HG02642 (cell line): Measurements from ENCODE around the gene MTA2.
"Not testable (repeated sequence)": the region's sequence is repeated elsewhere in the genome, so short reads cannot be mapped to it uniquely, and the experiment has no call there.

Experiments
- ATAC-seq: cut with Tn5 transposase; IDR thresholded peaks from one replicate; pipeline ENCODE4 v1.9.1; 2021; ENCODE audit warnings: mild to moderate bottlenecking; ENCODE audit not compliant: unreplicated experiment, poor library complexity

MTA2 gene

DNA sequence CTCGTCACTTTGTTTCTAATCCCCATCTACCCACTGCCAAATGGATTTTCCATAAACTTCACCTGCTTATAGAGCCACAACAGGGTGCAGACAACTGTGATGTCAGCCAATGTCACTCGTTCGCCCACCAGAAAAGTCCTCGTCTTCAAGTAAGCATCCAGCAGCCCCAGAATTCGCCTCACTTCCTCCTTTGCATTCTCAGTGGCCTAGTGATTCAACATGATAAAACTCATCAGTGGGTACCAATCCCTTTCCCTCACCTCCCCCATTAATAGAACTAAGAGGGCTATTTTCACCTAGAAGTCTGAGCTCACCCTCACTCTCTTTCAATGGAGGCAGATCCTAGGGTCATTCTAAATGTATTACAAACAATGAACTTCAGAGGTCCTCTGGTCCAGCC is 30.8 kb downstream of the MTA2 start:
- not testable (repeated sequence) for ATAC-seq

DNA sequence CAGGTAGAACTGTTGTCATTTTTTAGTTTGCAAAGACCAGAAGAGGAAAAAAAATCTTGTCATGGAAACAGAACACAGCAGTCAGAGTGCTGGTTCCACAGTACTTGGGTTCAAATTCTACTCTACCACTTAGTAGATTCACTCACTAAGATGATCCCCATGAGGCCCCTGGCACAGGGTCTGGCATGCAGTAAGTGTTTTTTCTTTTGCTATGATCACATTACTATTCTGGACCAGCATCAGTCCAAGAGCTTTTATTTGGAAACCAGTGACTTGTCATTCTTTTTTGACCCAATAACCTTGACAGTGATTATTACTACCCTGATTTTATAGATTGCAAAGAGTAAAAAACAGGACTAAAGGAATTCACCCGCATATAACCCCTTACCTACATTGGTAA is 32.1 kb downstream of the MTA2 start:
- no peak for ATAC-seq

DNA sequence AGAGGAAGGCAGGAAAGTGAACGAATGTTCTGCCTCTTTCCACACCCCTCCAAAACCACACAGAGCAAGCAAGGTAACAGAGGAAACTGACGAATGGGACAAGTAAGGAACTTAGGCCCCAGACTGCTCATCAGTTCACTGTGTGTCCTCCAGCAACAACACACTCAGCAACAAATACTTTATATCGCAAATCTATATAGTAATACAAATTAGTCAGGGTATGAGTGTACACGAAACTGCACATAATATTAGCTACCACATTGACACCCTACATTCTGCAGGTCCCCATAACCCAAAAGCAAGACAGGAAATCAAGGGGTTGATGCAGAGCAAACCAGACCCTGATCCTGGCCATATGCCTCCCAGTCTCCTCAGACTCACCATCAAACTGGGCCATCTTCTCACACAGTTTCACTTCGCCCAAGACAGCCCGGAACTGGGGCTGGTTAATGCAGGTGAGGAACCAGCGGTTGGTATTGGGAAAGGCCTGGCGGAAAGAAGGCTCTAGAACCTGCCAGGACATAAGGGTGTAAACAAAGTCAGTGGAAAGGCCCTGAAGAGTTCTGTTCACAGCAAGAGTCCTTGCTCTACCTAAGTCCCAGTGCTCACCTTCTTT is 34.5 kb downstream of the MTA2 start:
- ATAC-seq, result no peak

DNA sequence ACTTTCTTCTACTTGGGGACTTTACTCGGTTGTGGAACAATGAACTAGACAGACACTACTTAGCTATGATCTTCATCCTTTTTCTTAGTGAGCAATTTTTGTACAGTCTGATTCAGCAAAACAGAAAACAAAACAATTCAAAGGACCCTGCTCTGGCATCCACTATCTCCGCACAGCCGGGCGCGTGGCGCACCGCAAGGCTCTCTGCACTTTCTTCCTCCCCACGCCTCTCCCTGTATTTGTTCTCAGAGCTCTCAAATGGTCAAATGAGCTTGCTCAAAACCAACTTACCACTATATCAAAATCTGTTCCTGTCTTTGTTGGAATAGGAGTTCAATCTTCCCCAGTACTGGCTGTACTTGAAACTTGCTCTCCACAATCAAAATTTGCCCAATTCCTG is 35.4 kb downstream of the MTA2 start:
- no peak for ATAC-seq

DNA sequence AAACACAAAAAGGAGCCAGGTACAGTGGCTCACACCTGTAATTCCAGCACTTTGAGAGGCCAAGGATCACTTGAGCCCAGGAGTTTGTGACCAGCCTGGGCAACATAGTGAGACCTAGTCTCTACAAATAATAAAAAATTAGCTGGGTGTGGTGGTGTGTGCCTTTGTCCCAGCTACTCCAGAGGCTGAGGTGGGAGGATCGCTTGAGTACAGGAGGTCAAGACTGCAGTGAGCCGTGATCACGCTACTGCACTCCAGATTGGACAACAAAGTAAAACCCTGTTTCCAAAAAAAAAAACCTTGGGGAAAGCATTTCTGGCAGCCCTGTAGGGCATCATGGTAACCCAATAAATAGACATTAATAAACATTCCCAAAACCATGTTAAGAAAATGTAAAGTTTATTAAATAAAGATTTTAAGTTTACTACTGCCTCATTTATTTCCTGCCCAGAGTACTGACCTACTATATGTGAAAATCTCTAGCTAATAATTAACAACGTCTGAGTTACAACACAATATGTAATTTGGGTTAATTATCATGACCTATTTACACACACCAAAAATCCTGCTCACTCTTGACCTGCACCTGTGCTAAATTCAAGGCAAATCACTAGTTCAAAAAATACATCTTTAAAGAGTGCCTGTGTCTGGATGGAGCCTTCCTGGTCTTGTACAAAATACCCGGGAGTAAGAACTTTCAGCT is 36.4 kb downstream of the MTA2 start:
- ATAC-seq, result no peak

DNA sequence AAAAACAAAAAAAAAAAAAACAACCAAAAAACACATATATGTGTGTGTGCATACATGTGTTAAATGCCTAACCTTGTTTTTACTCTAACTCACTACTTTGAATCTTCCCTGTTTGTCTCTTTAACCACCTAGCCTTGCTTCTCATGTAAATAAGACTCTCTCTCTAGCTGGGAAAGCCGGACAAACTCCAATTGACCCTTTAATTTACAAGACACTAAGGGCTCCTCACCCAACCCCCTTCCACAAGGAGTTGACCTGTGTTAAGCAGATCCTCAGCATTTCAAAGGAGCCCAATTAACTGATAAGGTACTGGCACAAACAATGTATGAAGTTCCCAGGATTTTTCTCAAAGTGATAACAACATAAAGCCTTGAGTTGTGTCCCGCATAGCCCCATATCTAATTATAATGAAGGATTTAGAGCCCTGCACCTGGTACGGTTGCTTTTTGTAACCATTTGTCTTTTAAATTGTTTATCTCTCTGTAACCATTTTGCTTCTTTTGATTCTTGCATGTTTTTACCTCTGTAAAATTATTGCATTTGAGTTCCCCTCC is 39.9 kb downstream of the MTA2 start:
- not testable (repeated sequence) for ATAC-seq

DNA sequence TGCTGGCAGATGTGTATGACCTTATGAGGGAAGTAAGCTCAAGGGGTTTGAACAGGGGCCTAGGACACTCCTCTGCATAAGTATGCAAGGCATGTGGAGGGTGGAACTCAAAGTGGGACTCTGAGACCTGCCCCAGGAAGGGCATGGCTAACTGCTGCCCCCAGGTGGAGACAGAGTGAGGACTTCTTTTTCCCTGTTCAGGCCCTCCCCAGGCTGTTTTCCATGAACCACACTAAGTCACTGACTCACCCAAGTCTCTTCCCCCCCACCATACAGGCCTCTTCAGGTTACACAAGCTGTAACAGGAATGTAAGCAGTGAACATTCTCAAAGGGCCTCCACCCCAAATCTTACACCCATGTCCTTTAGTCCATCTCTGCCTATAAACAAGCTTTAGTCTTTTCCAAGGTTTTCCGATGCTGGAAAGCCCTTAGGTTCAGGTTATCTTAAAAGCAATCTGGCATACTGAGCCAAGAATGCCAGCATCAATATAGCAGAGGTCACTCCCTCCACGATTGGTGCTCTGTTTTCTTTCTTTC is 41.0 kb downstream of the MTA2 start:
- ATAC-seq, result peak; percentile 27

DNA sequence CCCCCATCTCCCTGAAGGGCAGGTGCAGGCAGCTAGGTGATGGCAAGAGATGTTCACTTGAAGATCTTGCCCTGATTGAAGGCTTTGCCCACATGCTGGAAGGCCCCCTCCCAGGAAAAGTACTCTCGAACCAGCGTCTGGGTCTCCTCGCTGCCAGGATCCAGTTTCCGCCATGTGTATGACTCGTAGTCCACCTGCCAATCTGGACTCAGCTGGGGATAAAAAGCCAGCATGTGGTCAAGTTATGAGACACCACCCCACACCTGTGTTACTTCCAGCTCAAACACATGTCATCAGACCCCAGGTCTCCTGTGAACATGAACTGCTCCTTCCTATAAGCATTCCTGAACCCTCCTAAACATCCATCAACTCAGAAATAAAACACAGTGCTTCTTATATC is 42.0 kb downstream of the MTA2 start:
- ATAC-seq, result not testable (repeated sequence)

DNA sequence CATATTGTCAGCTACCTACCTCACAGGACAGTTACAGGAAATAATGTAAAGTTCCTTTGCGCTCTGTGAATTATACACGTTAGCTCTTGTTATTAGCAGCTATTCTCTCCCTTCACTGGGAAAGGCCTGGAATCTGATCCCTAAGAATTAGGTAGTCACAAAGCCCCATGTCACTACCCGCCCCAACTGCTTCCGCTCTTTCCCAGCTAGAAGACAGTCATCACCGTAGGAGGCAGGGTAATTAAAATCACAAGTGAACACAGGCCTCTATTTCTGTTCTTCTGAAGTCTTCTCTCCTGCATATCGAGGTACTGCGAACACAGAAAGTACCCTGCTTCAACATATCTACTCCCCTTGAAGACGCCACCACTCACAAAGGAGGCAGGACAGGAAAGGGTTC is 42.5 kb downstream of the MTA2 start:
- ATAC-seq, result no peak

DNA sequence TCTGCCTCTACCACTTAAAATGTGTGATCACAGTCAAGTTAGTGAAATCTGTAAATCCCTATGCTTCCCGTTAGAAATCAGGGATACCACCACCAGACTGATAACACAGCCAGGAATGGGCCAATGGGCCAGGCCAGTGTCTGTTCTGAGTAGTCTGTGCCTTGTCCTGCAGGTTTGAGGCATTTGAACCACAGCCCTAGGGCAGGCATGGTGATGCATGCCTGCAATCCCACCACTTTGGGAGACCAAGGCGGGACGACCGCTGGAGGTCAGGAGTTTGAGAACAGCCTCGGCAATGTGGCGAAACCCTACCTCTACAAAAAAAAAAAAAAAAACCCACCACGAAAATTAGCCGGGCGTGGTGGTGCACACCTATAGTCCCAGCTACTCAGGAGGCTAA is 43.0 kb downstream of the MTA2 start:
- no peak for ATAC-seq

DNA sequence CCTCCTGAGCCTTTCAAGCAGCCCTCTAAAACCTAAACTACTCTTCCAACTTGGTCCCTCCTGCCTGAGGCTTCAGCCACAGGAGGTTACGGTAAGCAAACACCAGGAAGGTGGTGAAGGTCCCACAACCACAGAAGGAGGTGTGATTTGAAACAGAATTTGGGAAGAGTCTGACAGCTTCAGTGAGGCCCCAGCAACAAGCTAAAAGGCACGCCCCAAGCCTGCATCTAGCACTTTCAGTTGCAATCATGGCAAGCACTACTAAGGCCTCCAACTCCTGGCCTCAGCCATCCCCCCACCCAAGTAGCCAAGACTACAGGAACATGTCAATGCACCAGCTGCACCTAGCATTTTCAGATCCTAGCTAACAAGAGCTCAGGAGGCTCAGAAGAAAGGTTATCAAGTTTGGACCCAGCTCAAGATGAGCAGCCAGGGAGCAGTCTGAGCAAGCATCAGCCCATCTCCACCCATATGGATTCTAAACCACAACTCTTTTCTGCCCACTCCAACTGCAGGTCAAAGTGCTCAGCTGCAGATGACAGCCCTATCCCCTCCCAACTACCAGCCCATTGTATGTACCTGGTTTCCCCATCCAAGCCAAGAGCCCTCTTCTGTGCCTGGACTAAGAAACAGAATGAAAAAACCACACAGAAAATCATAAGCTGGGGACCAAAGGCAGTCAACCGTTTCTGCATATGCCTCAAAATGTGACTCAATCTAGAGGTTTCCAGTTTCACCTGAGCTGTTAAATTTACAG is 44.6 kb downstream of the MTA2 start:
- ATAC-seq, result peak; percentile 17

DNA sequence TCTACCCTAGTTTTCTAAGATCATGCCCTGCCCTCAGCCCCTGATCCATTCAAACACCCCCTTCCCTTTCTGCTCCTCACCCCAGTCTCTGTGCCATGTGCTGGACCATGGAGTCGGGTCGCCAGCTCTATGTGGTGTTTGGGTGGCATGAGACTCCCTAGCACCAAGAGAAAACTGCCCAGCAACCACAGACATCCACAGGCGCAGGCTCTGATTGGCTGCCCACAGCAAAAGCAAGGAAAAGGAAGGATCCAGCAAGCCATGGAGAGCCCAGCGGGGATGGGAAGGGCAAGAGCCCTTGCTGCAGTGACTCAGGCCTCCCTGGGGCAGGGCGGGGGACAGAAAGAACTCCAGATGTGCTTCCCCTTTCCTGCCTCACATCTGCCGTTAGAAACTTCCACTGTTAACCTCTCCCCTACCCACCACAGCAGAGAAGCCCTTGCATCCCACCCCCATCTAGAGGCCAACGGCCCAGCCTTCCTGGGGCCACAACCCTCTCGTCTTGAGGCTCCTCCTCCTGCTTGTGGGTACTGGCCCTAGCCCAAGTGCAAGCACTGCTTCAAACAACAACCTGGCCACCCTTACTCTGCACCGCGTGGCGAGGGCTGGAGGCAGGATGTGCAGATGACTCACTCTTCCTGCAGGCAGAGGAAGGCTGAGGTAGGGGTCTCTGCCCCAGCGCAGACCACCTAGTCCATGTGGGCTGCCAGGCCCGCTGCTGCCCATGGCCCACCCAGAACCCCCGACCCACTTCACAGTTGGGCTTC is 45.4 kb downstream of the MTA2 start:
- peak; percentile 39 for ATAC-seq

DNA sequence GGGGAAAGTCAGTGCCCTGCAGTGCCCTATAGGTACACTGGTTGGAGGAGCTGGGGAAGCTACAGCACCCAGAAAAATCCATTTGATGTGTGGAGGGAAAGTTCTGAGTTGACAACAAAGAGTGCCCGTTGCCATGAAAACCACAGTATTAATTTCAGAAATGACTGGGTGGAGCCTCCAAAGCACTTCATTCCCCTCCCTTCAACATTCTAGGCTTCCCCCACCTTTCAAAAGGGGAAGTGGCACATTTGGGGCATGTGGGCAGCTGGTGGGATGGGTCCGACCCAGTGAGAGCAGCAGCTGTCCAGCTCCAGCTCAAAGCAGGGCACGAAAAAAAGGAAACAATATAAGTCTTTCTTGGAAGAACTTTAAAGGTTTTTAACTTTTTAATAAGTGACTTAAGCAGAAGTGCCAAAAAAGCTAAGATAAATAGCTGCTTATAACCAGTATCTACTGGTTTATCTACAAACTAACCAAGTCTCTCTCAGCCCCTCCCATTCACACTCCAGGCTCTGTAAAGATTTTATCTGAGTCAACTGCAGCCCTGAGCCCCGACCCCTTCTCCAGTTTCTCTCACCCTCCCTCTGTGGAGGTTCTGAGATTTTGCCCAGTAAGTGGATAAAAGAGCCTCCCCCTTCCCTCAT is 46.1 kb downstream of the MTA2 start:
- peak; percentile 33 for ATAC-seq

DNA sequence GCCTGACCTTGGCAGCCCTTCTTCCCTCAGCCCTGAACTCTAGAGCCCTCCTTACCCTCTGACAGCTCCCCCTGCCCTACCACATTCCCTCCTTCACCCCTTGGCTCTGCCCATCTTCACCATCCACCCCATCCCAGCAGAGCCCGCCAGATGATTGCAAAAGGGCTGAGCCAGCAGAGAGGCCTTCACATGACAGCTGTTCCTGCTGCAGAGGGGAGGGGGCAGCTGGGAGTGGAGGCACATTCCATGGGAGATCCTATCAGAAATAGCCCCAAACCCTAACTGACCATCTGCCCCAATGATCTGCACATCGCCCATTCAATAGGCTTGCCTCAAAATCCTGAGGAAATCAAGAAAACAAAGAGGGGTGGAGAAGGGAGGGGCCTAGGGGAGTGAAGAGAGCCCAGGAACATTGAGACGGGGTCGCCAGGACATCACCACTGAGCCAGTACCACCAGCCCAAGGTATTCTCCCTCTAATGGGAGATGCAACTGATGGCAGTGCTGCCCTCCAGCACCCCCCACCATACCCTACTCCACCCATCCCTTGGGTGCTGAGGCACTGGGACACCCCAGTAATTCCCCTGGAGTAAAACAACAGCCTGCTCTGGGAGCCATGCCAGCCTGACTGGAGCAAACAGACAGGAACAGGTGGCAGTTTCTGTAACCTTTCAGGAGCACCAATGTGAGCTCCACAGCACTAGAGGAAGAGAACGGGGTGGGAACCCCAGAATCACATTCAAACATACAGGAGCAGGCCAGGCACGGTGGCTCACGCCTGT is 47.1 kb downstream of the MTA2 start:
- no peak for ATAC-seq

DNA sequence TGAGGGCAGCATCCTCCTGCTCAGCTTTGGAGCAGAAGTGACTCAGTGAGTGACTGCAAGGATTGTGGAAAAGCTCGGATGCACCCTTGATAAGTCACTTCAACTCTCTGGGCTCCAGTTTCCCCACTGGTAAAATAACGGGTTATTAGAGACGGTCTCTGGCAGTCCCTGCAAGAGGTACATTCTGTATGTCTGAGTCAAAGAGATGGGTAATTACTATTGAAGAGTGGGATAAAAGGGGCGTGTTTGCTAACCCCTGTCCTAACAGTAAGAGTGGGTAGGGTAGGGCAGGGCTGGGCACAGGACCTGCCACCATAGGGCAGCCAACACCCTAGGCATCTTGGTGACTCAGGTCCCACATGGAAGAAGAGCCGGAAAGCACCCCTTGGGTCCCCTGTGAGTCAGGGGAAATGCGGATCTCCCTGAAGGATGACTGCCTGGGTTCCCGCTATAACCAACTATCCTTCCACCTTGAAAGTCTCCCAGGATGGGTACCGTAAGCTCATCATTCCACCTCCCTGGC is 47.8 kb downstream of the MTA2 start:
- ATAC-seq, result no peak

DNA sequence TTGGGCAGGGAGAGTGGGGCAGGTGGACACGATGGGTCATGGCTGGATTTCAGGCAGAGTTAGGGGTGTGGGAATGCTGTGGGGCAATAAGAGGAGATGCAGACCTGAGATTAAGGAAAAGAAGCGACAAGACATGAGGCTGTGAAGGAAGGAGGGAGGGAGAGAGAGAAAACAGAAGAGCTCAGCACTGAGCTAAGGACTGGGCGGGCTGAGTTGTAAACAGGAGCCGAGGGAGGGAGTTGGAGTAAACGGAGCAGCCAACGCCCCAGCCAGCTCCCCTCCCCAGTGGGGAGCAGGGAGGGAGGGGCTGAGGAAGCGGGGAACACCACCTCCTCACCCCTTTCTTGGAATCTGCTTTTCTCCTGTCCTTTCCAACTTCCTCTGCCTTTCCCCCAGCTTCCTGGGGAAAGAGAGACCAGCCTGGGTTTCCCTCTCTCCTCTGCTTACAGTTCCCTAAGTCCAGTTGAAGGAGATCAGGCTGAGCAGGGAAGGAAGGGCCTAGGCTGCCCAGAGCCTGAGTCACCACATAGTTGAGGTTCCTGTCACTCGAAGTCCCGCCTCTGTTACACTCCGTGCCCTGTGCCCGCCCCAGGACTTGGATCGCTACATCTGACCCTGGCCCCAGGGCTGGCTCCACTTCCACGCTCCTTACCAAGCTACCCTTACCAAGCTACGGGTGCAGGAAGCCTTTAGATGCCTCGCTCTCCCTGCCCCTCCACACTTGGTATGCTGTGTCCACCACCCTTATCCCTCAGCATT is 48.4 kb downstream of the MTA2 start:
- no peak for ATAC-seq

DNA sequence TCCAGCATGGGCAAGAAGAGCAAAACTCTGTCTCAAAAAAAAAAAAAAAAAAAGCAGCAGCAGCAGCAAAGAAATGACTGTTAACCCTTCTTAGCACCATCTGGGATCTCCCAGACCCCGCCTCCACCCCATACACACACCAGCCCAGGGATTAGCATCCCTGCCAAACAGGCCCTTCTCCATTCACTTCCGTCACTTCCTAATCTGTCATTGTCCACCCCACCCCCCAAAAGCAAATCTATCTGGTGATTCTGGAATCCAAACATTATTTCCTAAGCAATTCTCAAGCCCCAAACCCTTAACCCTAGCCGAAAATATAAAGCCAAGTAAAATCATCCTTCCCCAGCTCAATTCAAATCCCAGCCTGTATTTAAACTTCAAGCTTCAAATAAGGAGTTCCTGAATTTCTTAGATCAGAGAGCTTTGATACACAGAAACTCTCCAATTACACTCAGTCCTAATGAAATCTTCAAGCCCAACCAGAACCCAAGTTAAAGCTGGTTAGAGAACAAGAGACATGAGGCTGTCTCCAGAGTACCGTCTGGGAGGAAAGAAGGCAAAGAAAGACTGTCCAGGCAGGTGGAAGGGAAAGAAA is 49.1 kb downstream of the MTA2 start:
- no peak for ATAC-seq

DNA sequence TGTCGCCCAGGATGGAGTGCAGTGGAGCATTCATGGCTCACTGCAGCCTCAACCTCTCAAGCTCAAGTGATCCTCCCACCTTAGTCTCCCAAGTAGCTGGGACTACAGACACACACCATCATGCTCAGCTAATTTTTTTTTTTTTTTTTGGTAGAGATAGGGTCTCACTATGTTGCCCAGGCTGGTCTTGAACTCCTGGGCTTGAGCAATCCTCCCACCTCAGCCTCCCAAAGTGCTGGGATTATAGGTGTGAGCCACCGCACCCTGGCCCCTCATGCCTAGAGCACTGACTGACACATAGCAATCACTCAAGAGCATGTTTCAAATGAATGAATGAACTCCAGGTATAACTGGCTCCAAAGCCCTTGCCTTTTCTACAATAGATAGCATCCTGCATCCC is 51.2 kb downstream of the MTA2 start:
- ATAC-seq, result not testable (repeated sequence)
